Esophagus squamous epithelium (tissue), 5 donors: ENCODE data around the gene KLHL14. TPM values are rescaled to one million over a fixed set of nuclear protein-coding genes. Genes with fewer than 3 reads are reported as not detected.

ENCODE experiments used
- DNase-seq: peaks from one replicate; lab custom pipeline; 2025; lab: John Stamatoyannopoulos, UW
- H3K27ac ChIP-seq, 4 donors: fragments of 200-600 bp; sonication (generic); one replicate each; pipeline ENCODE4 v1.5.1; 2016 to 2019; ENCODE audit warnings: mild to moderate bottlenecking in 1 of 4
- H3K27me3 ChIP-seq, 4 donors: fragments of 200-600 bp; sonication (generic); 1 replicate in 3 of 4; 2 replicates in 1 of 4; pipeline versions ENCODE4 v1.5.1 to v1.6.0; 2017 to 2021; ENCODE audit warnings: antibody characterized with exemption in 1 of 4
- H3K36me3 ChIP-seq, 3 donors: fragments of 200-600 bp; sonication (generic); one replicate each; pipeline ENCODE4 v1.5.1; 2016 to 2019
- H3K4me1 ChIP-seq, 3 donors: fragments of 200-600 bp; sonication (generic); one replicate each; pipeline ENCODE4 v1.5.1; 2017 to 2019
- H3K4me3 ChIP-seq, 4 donors: fragments of 200-600 bp; sonication (generic); 1 replicate in 3 of 4; 2 replicates in 1 of 4; pipeline ENCODE4 v1.5.1; 2016 to 2019; ENCODE audit warnings: mild to moderate bottlenecking in 2 of 4, moderate library complexity in 1 of 4
- H3K9me3 ChIP-seq, 3 donors: fragments of 200-600 bp; sonication (generic); one replicate each; pipeline ENCODE4 v1.5.1; 2016 to 2019
- POLR2A ChIP-seq, 4 donors: fragments of 450-650 bp; IDR thresholded peaks; one replicate each; pipeline ENCODE4 v1.6.1; 2017; ENCODE audit warnings: antibody characterized with exemption in 4 of 4, mild to moderate bottlenecking in 4 of 4, moderate library complexity in 3 of 4
- WGBS, 2 donors: methylation state at CpG; one replicate each; pipeline ENCODE4 v1.1.5; 2018; 5-methylcytosine and 5-hydroxymethylcytosine counted together
- intact Hi-C: fragments of 100-400 bp; cut with DNase I; formaldehyde crosslinking; loops from one replicate; pipeline ENCODE4 v1.15.0; 2022
- total RNA-seq, 4 donors: library from RNA; depleted of rRNA; stranded (reverse); fragments of >200 nt; gene quantifications; one replicate each; pipeline ENCODE4 v1.1.0, GENCODE V29; 2016
- TF ChIP-seq, protein P1 (sequence below), 6 experiments: fragments of 450-650 bp in 4 of 6; fragments of 200-600 bp in 2 of 6; sonication (generic) in 2 of 6; IDR thresholded peaks; one replicate each; pipeline ENCODE4 v1.5.1; 2016 to 2019; ENCODE audit warnings: antibody characterized with exemption in 6 of 6, mild to moderate bottlenecking in 4 of 6, moderate library complexity in 4 of 6
- donor health status: DM: yes; HTN: yes; CAD: no.

Gene KLHL14
- total RNA-seq, 4 donors from 2014 or later = 0.04 to 0.95 (median 0.42) TPM

GRCh38 chr18:32634876-32635431 lies 137.9 kb downstream of the KLHL14 start:
- H3K27me3 ChIP-seq = no peaks in the 10 kb centered on the region
- H3K36me3 ChIP-seq = no peaks in the 10 kb centered on the region
- intact Hi-C loops = no loop called here
- no peaks in the 10 kb centered on the region for H3K9me3 ChIP-seq
- H3K4me1 ChIP-seq = no peaks in the 10 kb centered on the region
- TF ChIP-seq, protein P1, sequence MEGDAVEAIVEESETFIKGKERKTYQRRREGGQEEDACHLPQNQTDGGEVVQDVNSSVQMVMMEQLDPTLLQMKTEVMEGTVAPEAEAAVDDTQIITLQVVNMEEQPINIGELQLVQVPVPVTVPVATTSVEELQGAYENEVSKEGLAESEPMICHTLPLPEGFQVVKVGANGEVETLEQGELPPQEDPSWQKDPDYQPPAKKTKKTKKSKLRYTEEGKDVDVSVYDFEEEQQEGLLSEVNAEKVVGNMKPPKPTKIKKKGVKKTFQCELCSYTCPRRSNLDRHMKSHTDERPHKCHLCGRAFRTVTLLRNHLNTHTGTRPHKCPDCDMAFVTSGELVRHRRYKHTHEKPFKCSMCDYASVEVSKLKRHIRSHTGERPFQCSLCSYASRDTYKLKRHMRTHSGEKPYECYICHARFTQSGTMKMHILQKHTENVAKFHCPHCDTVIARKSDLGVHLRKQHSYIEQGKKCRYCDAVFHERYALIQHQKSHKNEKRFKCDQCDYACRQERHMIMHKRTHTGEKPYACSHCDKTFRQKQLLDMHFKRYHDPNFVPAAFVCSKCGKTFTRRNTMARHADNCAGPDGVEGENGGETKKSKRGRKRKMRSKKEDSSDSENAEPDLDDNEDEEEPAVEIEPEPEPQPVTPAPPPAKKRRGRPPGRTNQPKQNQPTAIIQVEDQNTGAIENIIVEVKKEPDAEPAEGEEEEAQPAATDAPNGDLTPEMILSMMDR (IDR thresholded peaks at IDR 0.05) = no peak
- TF ChIP-seq POLR2A (IDR thresholded peaks at IDR 0.05) = no peak
- DNase-seq = no peak
- H3K4me3 ChIP-seq = no peak overlapping the region
- no peak overlapping the region for H3K27ac ChIP-seq
- WGBS, 2 donors = 86 to 88% methylated on average over 5 of the region's 5 CpGs

DNA sequence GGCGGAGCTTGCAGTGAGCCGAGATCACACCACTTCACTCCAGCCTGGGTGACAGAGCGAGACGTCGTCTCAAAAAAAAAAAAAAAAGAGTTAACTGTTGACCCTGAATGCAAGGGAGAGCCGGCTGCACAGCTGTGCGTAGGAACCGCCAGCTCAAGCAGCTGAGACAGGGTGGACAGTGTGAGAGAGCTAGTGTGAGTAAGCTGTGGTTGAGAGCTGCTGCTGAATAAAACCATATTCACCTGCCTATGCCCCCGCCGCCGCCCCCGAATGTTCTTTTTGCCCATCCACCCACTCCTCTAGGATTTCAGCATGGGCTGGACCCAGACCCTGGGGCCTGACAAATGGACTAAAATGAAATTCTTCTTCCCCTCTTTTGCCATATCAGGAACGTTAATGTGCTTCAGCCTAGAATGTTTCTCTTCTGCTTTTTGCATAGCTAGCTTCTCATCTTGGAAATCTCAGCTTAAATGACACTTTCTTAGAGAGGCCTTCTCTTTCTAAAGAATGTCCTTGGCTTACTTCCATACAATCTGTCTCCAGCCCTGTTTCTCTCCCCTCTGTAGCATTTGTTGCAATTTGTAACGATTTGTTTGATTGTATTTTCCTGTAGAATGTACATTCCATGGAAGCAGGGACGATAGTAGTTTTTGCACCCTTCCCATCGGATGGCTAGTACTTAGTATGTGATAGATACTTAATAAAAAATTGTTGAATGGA lies 142.7 kb downstream of the KLHL14 start:
- no peak for DNase-seq
- 74 to 81% methylated on average over 14 of the region's 16 CpGs for WGBS, 2 donors
- H3K27ac ChIP-seq = no peak overlapping the region
- H3K4me3 ChIP-seq = no peak overlapping the region
- H3K27me3 ChIP-seq = no peaks in the 10 kb centered on the region
- intact Hi-C loops = no loop called here
- TF ChIP-seq, protein P1 (IDR thresholded peaks at IDR 0.05) = no peak
- no peak for TF ChIP-seq POLR2A (IDR thresholded peaks at IDR 0.05)
- no peaks in the 10 kb centered on the region for H3K36me3 ChIP-seq
- H3K4me1 ChIP-seq = no peaks in the 10 kb centered on the region
- no peaks in the 10 kb centered on the region for H3K9me3 ChIP-seq

DNA sequence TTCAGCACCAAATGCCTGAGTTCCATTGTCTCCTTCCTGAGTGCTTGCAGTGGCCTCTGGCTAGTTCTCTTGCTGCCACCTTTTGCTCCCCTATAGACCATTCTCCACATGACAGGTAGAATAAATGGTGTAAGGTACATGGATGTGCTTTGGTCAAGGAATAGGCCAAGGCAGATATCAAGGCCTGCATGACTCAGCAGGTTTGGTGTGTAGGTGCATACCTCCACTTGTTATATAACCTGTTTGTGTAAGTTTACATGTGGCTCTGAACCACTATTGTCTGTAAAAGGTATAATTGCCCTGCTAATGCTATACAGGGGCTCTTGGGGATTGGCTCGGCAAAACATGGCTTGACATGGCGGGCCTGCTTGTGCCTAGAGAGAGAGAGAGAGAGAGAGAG lies 143.5 kb downstream of the KLHL14 start:
- no peak for TF ChIP-seq POLR2A (IDR thresholded peaks at IDR 0.05)
- TF ChIP-seq, protein P1 (IDR thresholded peaks at IDR 0.05) = no peak
- 67 to 100% methylated on average over 1 to 2 of the region's 2 CpGs for WGBS, 2 donors
- no peak overlapping the region for H3K4me3 ChIP-seq
- H3K9me3 ChIP-seq = no peaks in the 10 kb centered on the region
- no peaks in the 10 kb centered on the region for H3K27me3 ChIP-seq
- no peak overlapping the region for H3K27ac ChIP-seq
- H3K36me3 ChIP-seq = no peaks in the 10 kb centered on the region
- intact Hi-C loops = no loop called here
- no peaks in the 10 kb centered on the region for H3K4me1 ChIP-seq
- DNase-seq = no peak

GRCh38 chr18:32624182-32624723 lies 148.6 kb downstream of the KLHL14 start:
- Histone ChIP-seq H3K36me3 (no peaks in the 10 kb centered on the region), H3K9me3 (no peaks in the 10 kb centered on the region), H3K27ac (no peak overlapping the region), H3K4me3 (no peak overlapping the region), H3K27me3 (no peaks in the 10 kb centered on the region), H3K4me1 (no peaks in the 10 kb centered on the region)
- WGBS, 2 donors = 27 to 53% methylated on average over 3 of the region's 3 CpGs
- no peak for TF ChIP-seq POLR2A (IDR thresholded peaks at IDR 0.05)
- TF ChIP-seq, protein P1 (IDR thresholded peaks at IDR 0.05) = no peak
- no peak for DNase-seq
- intact Hi-C loops = no loop called here

DNA sequence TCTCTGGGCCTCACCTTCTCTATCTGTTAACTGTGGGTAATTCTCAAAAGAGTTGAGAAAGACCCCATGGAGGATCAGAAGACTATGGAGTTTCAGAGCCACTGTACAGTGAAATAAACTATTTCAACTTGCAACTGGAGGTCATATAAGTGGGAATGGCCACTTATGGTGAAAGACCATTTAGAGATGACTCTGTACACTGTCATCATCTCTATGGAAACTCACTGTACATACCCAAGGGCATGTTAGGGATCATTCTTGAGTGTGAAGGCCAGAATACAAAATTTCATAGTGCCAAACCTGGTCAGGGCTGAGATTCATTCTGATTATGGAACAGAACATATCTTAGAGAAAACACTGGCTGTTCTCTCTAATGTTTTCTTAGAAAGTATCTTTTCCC lies 149.3 kb downstream of the KLHL14 start:
- Histone ChIP-seq H3K9me3 (no peaks in the 10 kb centered on the region), H3K27me3 (no peaks in the 10 kb centered on the region), H3K4me1 (no peaks in the 10 kb centered on the region), H3K27ac (no peak overlapping the region), H3K36me3 (no peaks in the 10 kb centered on the region), H3K4me3 (no peak overlapping the region)
- TF ChIP-seq, protein P1 (IDR thresholded peaks at IDR 0.05) = no peak
- no peak for TF ChIP-seq POLR2A (IDR thresholded peaks at IDR 0.05)
- DNase-seq = no peak
- intact Hi-C loops = no loop called here
